ENCODE data around the gene NRIP1. TPM values are rescaled to one million over a fixed set of nuclear protein-coding genes. Genes with fewer than 3 reads are reported as not detected.

NRIP1 gene
- polyA plus RNA-seq, 1 donor from 2014 or later, result 48.4 TPM

DNA sequence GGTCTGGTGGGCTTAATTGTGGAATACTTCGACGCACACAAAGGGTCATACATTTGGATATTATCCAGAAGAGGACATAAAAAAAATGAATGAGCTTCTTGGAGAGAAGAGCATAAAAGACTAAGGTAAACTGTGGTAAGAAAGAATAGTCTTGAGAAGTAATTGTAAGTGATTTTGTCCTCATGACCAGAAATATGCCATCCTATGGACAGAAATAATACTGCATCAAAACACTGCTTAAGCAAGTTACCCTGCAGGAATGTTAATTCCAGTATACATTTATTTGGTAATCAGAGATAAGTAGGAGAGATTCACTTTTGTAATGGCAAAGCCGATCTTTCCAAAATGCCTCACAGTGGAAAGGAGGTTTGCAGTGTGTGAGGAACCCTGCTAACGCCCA is 111.9 kb downstream of the NRIP1 start:
- H3K36me3 ChIP-seq (ENCODE audit: insufficient read depth, low read length), result no peaks in the 10 kb centered on the region
- no peak overlapping the region for H2AFZ ChIP-seq (ENCODE audit: low read depth, low read length)
- no peaks in the 10 kb centered on the region for H3K9me2 ChIP-seq (ENCODE audit: insufficient read depth, low read length)
- H3K4me3 ChIP-seq (ENCODE audit: low read length), result no peak overlapping the region
- H3K9me3 ChIP-seq (ENCODE audit: low read length), result no peaks in the 10 kb centered on the region
- no peak overlapping the region for H3K27ac ChIP-seq (ENCODE audit: low read length)
- no peak overlapping the region for H3K4me2 ChIP-seq (ENCODE audit: low read length)
- H3K27me3 ChIP-seq (ENCODE audit: insufficient read depth, low read depth, low read length), result no peaks in the 10 kb centered on the region
- no peaks in the 10 kb centered on the region for H3K79me2 ChIP-seq (replicated peaks; ENCODE audit: insufficient read depth, low read length)
- no peak for TF ChIP-seq SMC3 (conservative IDR thresholded peaks at IDR 0.05; ENCODE audit: poor library complexity)
- TF ChIP-seq MXI1 (conservative IDR thresholded peaks at IDR 0.05; ENCODE audit: poor library complexity, severe bottlenecking), result no peak
- no peak for TF ChIP-seq TAF1 (IDR thresholded peaks at IDR 0.05; ENCODE audit: low read depth)
- TF ChIP-seq, protein P1, sequence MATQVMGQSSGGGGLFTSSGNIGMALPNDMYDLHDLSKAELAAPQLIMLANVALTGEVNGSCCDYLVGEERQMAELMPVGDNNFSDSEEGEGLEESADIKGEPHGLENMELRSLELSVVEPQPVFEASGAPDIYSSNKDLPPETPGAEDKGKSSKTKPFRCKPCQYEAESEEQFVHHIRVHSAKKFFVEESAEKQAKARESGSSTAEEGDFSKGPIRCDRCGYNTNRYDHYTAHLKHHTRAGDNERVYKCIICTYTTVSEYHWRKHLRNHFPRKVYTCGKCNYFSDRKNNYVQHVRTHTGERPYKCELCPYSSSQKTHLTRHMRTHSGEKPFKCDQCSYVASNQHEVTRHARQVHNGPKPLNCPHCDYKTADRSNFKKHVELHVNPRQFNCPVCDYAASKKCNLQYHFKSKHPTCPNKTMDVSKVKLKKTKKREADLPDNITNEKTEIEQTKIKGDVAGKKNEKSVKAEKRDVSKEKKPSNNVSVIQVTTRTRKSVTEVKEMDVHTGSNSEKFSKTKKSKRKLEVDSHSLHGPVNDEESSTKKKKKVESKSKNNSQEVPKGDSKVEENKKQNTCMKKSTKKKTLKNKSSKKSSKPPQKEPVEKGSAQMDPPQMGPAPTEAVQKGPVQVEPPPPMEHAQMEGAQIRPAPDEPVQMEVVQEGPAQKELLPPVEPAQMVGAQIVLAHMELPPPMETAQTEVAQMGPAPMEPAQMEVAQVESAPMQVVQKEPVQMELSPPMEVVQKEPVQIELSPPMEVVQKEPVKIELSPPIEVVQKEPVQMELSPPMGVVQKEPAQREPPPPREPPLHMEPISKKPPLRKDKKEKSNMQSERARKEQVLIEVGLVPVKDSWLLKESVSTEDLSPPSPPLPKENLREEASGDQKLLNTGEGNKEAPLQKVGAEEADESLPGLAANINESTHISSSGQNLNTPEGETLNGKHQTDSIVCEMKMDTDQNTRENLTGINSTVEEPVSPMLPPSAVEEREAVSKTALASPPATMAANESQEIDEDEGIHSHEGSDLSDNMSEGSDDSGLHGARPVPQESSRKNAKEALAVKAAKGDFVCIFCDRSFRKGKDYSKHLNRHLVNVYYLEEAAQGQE (IDR thresholded peaks at IDR 0.05; ENCODE audit: borderline replicate concordance), result no peak
- no peak for TF ChIP-seq EZH2 (IDR thresholded peaks at IDR 0.05; ENCODE audit: borderline replicate concordance, insufficient read depth, low read length, poor library complexity, severe bottlenecking)
- no peaks in the 10 kb centered on the region for H4K20me1 ChIP-seq (ENCODE audit: insufficient read depth)
- no peaks in the 10 kb centered on the region for H3F3A ChIP-seq (ENCODE audit: insufficient read depth, low read length, poor library complexity, severe bottlenecking)
- no peak overlapping the region for H3K9ac ChIP-seq (ENCODE audit: low read length)

DNA sequence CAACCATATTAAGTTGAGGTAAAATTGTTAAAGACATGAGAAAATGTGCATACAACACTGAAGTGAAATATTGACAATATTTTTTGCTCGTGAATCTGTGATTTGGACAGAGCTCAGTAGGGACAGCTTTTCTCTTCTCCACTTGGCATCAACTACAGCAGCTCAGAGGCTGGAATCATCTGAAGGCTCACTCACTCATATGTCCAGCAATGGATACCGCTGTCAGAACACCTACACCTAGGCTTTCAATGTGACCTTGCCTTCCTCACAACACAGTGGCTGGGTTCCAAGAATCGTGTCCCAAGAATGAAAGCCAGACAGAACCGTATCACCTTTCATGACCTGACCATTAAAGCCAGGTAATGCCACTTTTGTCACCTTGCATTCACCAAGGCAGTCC is 115.2 kb downstream of the NRIP1 start:
- no peak overlapping the region for H3K4me3 ChIP-seq (ENCODE audit: low read length)
- no peaks in the 10 kb centered on the region for H3K36me3 ChIP-seq (ENCODE audit: insufficient read depth, low read length)
- no peaks in the 10 kb centered on the region for H3K79me2 ChIP-seq (replicated peaks; ENCODE audit: insufficient read depth, low read length)
- H3F3A ChIP-seq (ENCODE audit: insufficient read depth, low read length, poor library complexity, severe bottlenecking), result no peaks in the 10 kb centered on the region
- no peak overlapping the region for H3K4me2 ChIP-seq (ENCODE audit: low read length)
- no peak for TF ChIP-seq EP300 (conservative IDR thresholded peaks at IDR 0.05; ENCODE audit: poor library complexity, severe bottlenecking)
- TF ChIP-seq MXI1 (conservative IDR thresholded peaks at IDR 0.05; ENCODE audit: poor library complexity, severe bottlenecking), result no peak
- TF ChIP-seq POLR2AphosphoS5 (IDR thresholded peaks at IDR 0.05), result no peak
- TF ChIP-seq RAD21 (conservative IDR thresholded peaks at IDR 0.05), result no peak
- TF ChIP-seq EZH2 (IDR thresholded peaks at IDR 0.05; ENCODE audit: borderline replicate concordance, insufficient read depth, low read length, poor library complexity, severe bottlenecking), result no peak
- TF ChIP-seq, protein P1 (IDR thresholded peaks at IDR 0.05; ENCODE audit: borderline replicate concordance), result no peak
- no peak for TF ChIP-seq SMC3 (conservative IDR thresholded peaks at IDR 0.05; ENCODE audit: poor library complexity)
- TF ChIP-seq, protein P2, sequence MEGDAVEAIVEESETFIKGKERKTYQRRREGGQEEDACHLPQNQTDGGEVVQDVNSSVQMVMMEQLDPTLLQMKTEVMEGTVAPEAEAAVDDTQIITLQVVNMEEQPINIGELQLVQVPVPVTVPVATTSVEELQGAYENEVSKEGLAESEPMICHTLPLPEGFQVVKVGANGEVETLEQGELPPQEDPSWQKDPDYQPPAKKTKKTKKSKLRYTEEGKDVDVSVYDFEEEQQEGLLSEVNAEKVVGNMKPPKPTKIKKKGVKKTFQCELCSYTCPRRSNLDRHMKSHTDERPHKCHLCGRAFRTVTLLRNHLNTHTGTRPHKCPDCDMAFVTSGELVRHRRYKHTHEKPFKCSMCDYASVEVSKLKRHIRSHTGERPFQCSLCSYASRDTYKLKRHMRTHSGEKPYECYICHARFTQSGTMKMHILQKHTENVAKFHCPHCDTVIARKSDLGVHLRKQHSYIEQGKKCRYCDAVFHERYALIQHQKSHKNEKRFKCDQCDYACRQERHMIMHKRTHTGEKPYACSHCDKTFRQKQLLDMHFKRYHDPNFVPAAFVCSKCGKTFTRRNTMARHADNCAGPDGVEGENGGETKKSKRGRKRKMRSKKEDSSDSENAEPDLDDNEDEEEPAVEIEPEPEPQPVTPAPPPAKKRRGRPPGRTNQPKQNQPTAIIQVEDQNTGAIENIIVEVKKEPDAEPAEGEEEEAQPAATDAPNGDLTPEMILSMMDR (IDR thresholded peaks at IDR 0.05; ENCODE audit: poor library complexity, severe bottlenecking), result no peak
- no peak for TF ChIP-seq TAF1 (IDR thresholded peaks at IDR 0.05; ENCODE audit: low read depth)
- no peaks in the 10 kb centered on the region for H3K9me3 ChIP-seq (ENCODE audit: low read length)
- no peak overlapping the region for H2AFZ ChIP-seq (ENCODE audit: low read depth, low read length)
- H3K27me3 ChIP-seq (ENCODE audit: insufficient read depth, low read depth, low read length), result no peaks in the 10 kb centered on the region
- H3K9ac ChIP-seq (ENCODE audit: low read length), result no peak overlapping the region
- no peak overlapping the region for H3K27ac ChIP-seq (ENCODE audit: low read length)
- H3K9me2 ChIP-seq (ENCODE audit: insufficient read depth, low read length), result no peaks in the 10 kb centered on the region
- H4K20me1 ChIP-seq (ENCODE audit: insufficient read depth), result no peaks in the 10 kb centered on the region

All from neural cell (in vitro differentiated cells).